Panc1 (cell line): ENCODE data around the gene DSG1. TPM values are rescaled to one million over a fixed set of nuclear protein-coding genes. Genes with fewer than 3 reads are reported as not detected.

Experiments used
- ATAC-seq: fragments of 200-7000 bp; cut with Tn5 transposase; 2 replicates; pipeline ENCODE4 v1.9.1; 2020; ENCODE audit warnings: mild to moderate bottlenecking, moderate library complexity
- Bru-seq: library from RNA; stranded (reverse); fragments of 400-500 nt; gene quantifications from one replicate; lab custom pipeline; 2021; lab: Mats Ljungman, UMichigan
- BruChase-seq, 2 experiments: library from RNA; stranded (reverse); fragments of 400-500 nt; gene quantifications; one replicate each; lab custom pipeline; 2021; lab: Mats Ljungman, UMichigan
- BruUV-seq: library from RNA; stranded (reverse); fragments of 400-500 nt; replicated peaks from 2 replicates; lab custom pipeline; 2021; lab: Mats Ljungman, UMichigan
- CTCF ChIA-PET: fragments of 300-600 bp; sonication (Branson Sonifier 250); formaldehyde crosslinking; loops from one replicate; lab custom pipeline; 2022; ENCODE audit warnings: antibody characterized with exemption; lab: Charles Lee
- POLR2A ChIA-PET: fragments of 300-600 bp; sonication (Branson Sonifier 250); formaldehyde crosslinking; loops from one replicate; lab custom pipeline; 2022; ENCODE audit warnings: antibody characterized with exemption; lab: Charles Lee
- DNase-seq: peaks from one replicate; pipeline ENCODE4 v3.0.0-alpha.2; 2010; ENCODE audit warnings: low read depth, low spot score
- H3K27ac ChIP-seq: 2 replicates; pipeline ENCODE4 v1.5.1; 2011; ENCODE audit warnings: mild to moderate bottlenecking, low read length, inconsistent platforms
- H3K27me3 ChIP-seq: fragments of 200-500 bp; sonication (Bioruptor generic); 2 replicates; pipeline ENCODE4 v1.6.0; 2014; ENCODE audit warnings: low read length, inconsistent platforms; ENCODE audit not compliant: control insufficient read depth, insufficient read depth
- H3K36me3 ChIP-seq: fragments of 200-500 bp; sonication (Bioruptor generic); 2 replicates; pipeline ENCODE4 v1.5.1; 2014; ENCODE audit warnings: inconsistent platforms, mild to moderate bottlenecking, low read length, moderate library complexity; ENCODE audit not compliant: control insufficient read depth, insufficient read depth
- H3K4me1 ChIP-seq: 2 replicates; pipeline ENCODE4 v1.5.1; 2011; ENCODE audit warnings: inconsistent platforms, mild to moderate bottlenecking, low read length, moderate library complexity; ENCODE audit not compliant: control insufficient read depth, insufficient read depth
- H3K4me3 ChIP-seq, 2 experiments: 2 replicates each; pipeline ENCODE4 v1.5.1; 2011 to 2012; ENCODE audit warnings: low read depth in 2 of 2, low read length in 2 of 2, mild to moderate bottlenecking in 2 of 2, inconsistent platforms in 1 of 2, moderate library complexity in 1 of 2
- H3K9me3 ChIP-seq: fragments of 200-500 bp; sonication (Bioruptor generic); 2 replicates; pipeline ENCODE4 v1.5.1; 2014; ENCODE audit warnings: low read depth, mild to moderate bottlenecking, inconsistent platforms, low read length, moderate library complexity; ENCODE audit not compliant: control insufficient read depth, insufficient read depth
- POLR2AphosphoS5 ChIP-seq: IDR thresholded peaks from 2 replicates; pipeline ENCODE4 v1.6.1; 2012; ENCODE audit warnings: mild to moderate bottlenecking, low read depth, low read length, moderate library complexity
- REST ChIP-seq, 2 experiments: IDR thresholded peaks; 2 replicates each; pipeline ENCODE4 v1.6.1; 2011 to 2012; ENCODE audit warnings: low read depth in 2 of 2, control low read depth in 1 of 2, low read length in 1 of 2, mild to moderate bottlenecking in 1 of 2, moderate library complexity in 1 of 2; ENCODE audit not compliant: insufficient read depth in 1 of 2
- SIN3A ChIP-seq: IDR thresholded peaks from 2 replicates; pipeline ENCODE4 v1.6.1; 2012; ENCODE audit warnings: low read depth, mild to moderate bottlenecking, low read length, moderate library complexity, borderline replicate concordance; ENCODE audit not compliant: insufficient read depth
- TCF7L2 ChIP-seq: IDR thresholded peaks from 2 replicates; pipeline ENCODE4 v1.6.1; 2011; ENCODE audit warnings: mild to moderate bottlenecking, low read depth, low read length, inconsistent platforms
- in situ Hi-C: cut with HindIII; loops from 2 replicates; pipeline ENCODE4 v1.10.0; 2016; ENCODE audit warnings: low sequenced_read_pairs, low pct_unique_long_range_greater_than_20kb
- intact Hi-C: fragments of 100-400 bp; cut with micrococcal nuclease; formaldehyde crosslinking; loops from one replicate; pipeline ENCODE4 v1.10.0; 2022; ENCODE audit not compliant: unreplicated experiment
- long read RNA-seq: library from polyadenylated mRNA; unstranded; transcript quantifications from one replicate; pipeline ENCODE4 v2.0.0, GENCODE V29; 2021; ENCODE audit not compliant: unreplicated experiment
- polyA plus RNA-seq: library from polyadenylated mRNA; unstranded; fragments of >200 nt; gene quantifications from one replicate; pipeline ENCODE4 v1.2.1, GENCODE V29; 2012; ENCODE audit warnings: missing spikeins; ENCODE audit not compliant: insufficient read length
- total RNA-seq: library from RNA; stranded (reverse); gene quantifications from one replicate; pipeline ENCODE4 v1.2.1, GENCODE V29; 2021; ENCODE audit not compliant: unreplicated experiment
- TF ChIP-seq, protein P1 (sequence below): fragments of 450-650 bp; IDR thresholded peaks from 2 replicates; pipeline ENCODE4 v1.5.1; 2017; ENCODE audit warnings: mild to moderate bottlenecking

The DSG1 gene
- total RNA-seq (not detected), Bru-seq, nascent RNA (percentile 3 among the genes with signal in this experiment), BruChase-seq, experiment 1, labeled RNA remaining after a 2-hour chase (percentile 5 among the genes with signal in this experiment), BruChase-seq, experiment 2, labeled RNA remaining after a 6-hour chase (not detected)
- polyA plus RNA-seq, result not detected
- long read RNA-seq, result 0 reads

- TF ChIP-seq REST (IDR thresholded peaks at IDR 0.05; ENCODE audit: insufficient read depth in 1 of 2, low read depth in 2 of 2, low read length in 1 of 2), result no peak
- TF ChIP-seq, protein P1, sequence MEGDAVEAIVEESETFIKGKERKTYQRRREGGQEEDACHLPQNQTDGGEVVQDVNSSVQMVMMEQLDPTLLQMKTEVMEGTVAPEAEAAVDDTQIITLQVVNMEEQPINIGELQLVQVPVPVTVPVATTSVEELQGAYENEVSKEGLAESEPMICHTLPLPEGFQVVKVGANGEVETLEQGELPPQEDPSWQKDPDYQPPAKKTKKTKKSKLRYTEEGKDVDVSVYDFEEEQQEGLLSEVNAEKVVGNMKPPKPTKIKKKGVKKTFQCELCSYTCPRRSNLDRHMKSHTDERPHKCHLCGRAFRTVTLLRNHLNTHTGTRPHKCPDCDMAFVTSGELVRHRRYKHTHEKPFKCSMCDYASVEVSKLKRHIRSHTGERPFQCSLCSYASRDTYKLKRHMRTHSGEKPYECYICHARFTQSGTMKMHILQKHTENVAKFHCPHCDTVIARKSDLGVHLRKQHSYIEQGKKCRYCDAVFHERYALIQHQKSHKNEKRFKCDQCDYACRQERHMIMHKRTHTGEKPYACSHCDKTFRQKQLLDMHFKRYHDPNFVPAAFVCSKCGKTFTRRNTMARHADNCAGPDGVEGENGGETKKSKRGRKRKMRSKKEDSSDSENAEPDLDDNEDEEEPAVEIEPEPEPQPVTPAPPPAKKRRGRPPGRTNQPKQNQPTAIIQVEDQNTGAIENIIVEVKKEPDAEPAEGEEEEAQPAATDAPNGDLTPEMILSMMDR, result no peak
- no peak for TF ChIP-seq POLR2AphosphoS5
- no peak for TF ChIP-seq SIN3A
- no peak for TF ChIP-seq TCF7L2
- in situ Hi-C loops, result no loop called here
Measured at GRCh38 chr18:31317860-31318259, at the start of gene DSG1. DSG1 (plus strand) TSS chr18:31318160; CDS start chr18:31318301, 141 bp downstream.

DNA sequence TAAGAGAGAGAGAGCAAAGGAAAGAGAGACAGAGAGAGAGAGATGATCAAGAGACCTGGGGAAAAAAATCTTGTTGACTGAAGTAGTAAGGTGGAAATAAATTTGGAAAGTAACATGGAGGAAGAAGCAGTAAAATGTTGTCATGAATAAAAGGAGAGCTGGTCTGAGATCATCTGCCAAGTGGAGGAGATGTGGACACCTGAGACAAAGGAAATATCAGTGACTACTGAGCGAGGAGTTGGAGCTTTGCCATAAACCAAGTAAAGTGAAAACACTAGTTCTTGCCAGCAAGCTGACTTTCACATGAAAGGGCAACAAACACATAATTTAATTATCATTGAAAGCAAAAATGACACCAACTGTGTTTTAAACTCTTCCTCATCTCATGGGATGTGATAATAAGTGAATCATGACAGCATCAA, 49.0 kb upstream of the DSG1 start:
- intact Hi-C loops, result no loop called here
- Histone ChIP-seq H3K27me3 (no peaks in the 10 kb centered on the region), H3K4me3 (no peak overlapping the region), H3K9me3 (no peaks in the 10 kb centered on the region), H3K4me1 (no peaks in the 10 kb centered on the region), H3K36me3 (no peaks in the 10 kb centered on the region), H3K27ac (no peak overlapping the region)
- in situ Hi-C loops, result no loop called here
- no TSS peak for BruUV-seq
- TF ChIP-seq SIN3A (no peak), TCF7L2 (no peak), POLR2AphosphoS5 (no peak), REST (IDR thresholded peaks at IDR 0.05; ENCODE audit: insufficient read depth in 1 of 2, low read depth in 2 of 2, low read length in 1 of 2) (no peak)
- TF ChIP-seq, protein P1, result no peak
- CTCF ChIA-PET, result no interaction called here
- no peak for DNase-seq
- no peak for ATAC-seq
- POLR2A ChIA-PET, result no interaction called here

More at GRCh38 chr18:31317860-31318259, at the start of gene DSG1:
- intact Hi-C loops, result no loop called here
- ATAC-seq, result no peak
- Histone ChIP-seq H3K36me3 (no peaks in the 10 kb centered on the region), H3K9me3 (no peaks in the 10 kb centered on the region), H3K27me3 (no peaks in the 10 kb centered on the region), H3K4me3 (no peak within 1 kb of the TSS), H3K27ac (no peak within 1 kb of the TSS), H3K4me1 (no peaks in the 10 kb centered on the region)
- no TSS peak for BruUV-seq
- ChIA-PET CTCF (no interaction called here), POLR2A (no interaction called here)
- no peak for DNase-seq
